HCT116 (cell line): ENCODE measurements around the gene CCDC188. TPM values are rescaled to one million over a fixed set of nuclear protein-coding genes. Genes with fewer than 3 reads are reported as not detected.

Experiments
- ATAC-seq: fragments of 200-7000 bp; cut with Tn5 transposase; 2 replicates; pipeline ENCODE4 v1.9.1; 2020; ENCODE audit warnings: mild to moderate bottlenecking, moderate library complexity
- BruUV-seq: library from RNA; stranded (reverse); fragments of 400-500 nt; replicated peaks from 2 replicates; lab custom pipeline; 2021; lab: Mats Ljungman, UMichigan
- CTCF ChIA-PET: fragments of 300-600 bp; sonication (Branson Sonifier 250); formaldehyde crosslinking; loops from one replicate; lab custom pipeline; 2021; ENCODE audit warnings: antibody characterized with exemption; lab: Charles Lee
- POLR2A ChIA-PET: fragments of 300-600, 350-600 bp; sonication (Branson Sonifier 250); formaldehyde crosslinking; loops from one replicate; lab custom pipeline; 2021; ENCODE audit warnings: antibody characterized with exemption; lab: Charles Lee
- RAD21 ChIA-PET, 2 experiments: fragments of 300-600 bp; sonication (Branson Sonifier 250); formaldehyde crosslinking; loops; one replicate each; lab custom pipeline; 2023; ENCODE audit warnings: low total read pairs in 2 of 2; ENCODE audit not compliant: uncharacterized antibody in 2 of 2, unreplicated experiment in 2 of 2, low non-redundant PET in 1 of 2; lab: Charles Lee
- DNase-seq: peaks from one replicate; pipeline ENCODE4 v3.0.0-alpha.2; 2010; ENCODE audit warnings: low read depth, low spot score
- H2AFZ ChIP-seq: fragments of 200-600 bp; shearing (Covaris generic), sonication (generic); 2 replicates; pipeline ENCODE4 v1.6.1; 2017; ENCODE audit warnings: low read depth, mixed run types, mixed read lengths, antibody characterized with exemption, low read length; ENCODE audit not compliant: poor library complexity, severe bottlenecking
- H3K27ac ChIP-seq: 2 replicates; pipeline ENCODE4 v1.5.1; 2012; ENCODE audit warnings: low read depth, low read length
- H3K27me3 ChIP-seq: fragments of 200-600 bp; sonication (generic); 2 replicates; pipeline ENCODE4 v1.6.1; 2016; ENCODE audit warnings: mixed run types, low read length, mixed read lengths; ENCODE audit not compliant: insufficient read depth
- H3K36me3 ChIP-seq, 2 experiments: fragments of 200-500 bp in 1 of 2; fragments of 200-600 bp in 1 of 2; sonication (Bioruptor generic) in 1 of 2; sonication (generic) in 1 of 2; 2 replicates each; pipeline versions ENCODE4 v1.5.1 to v1.6.1; 2014 to 2016; ENCODE audit warnings: low read length in 2 of 2, inconsistent platforms in 1 of 2, mixed read lengths in 1 of 2, mixed run types in 1 of 2; ENCODE audit not compliant: insufficient read depth in 2 of 2, control insufficient read depth in 1 of 2
- H3K4me1 ChIP-seq, 2 experiments: fragments of 200-600 bp in 1 of 2; sonication (generic) in 1 of 2; 2 replicates each; pipeline versions ENCODE4 v1.5.1 to v1.6.1; 2012 to 2017; ENCODE audit warnings: low read length in 2 of 2, inconsistent platforms in 1 of 2, mild to moderate bottlenecking in 1 of 2, mixed read lengths in 1 of 2, mixed run types in 1 of 2, moderate library complexity in 1 of 2; ENCODE audit not compliant: insufficient read depth in 2 of 2, control insufficient read depth in 1 of 2
- H3K4me2 ChIP-seq: fragments of 200-600 bp; sonication (generic); 2 replicates; pipeline ENCODE4 v1.6.1; 2017; ENCODE audit warnings: mixed run types, low read length, mixed read lengths
- H3K4me3 ChIP-seq, 2 experiments: fragments of 200-600 bp in 1 of 2; sonication (generic) in 1 of 2; replicated peaks in 1 of 2; 2 replicates each; pipeline ENCODE4 v1.5.1; 2011 to 2016; ENCODE audit warnings: low read length in 2 of 2, control low read depth in 1 of 2, low read depth in 1 of 2, mild to moderate bottlenecking in 1 of 2, mixed read lengths in 1 of 2, mixed run types in 1 of 2
- H3K79me2 ChIP-seq: fragments of 200-600 bp; sonication (generic); 2 replicates; pipeline ENCODE4 v1.6.1; 2017; ENCODE audit warnings: mild to moderate bottlenecking, mixed run types, low read length, moderate library complexity, mixed read lengths; ENCODE audit not compliant: insufficient read depth
- H3K9ac ChIP-seq: fragments of 200-600 bp; sonication (generic); 2 replicates; pipeline ENCODE4 v1.6.1; 2016; ENCODE audit warnings: low read length, mixed read lengths
- H3K9me2 ChIP-seq: fragments of 200-600 bp; sonication (generic), shearing (Covaris generic); 2 replicates; pipeline ENCODE4 v1.6.1; 2017; ENCODE audit warnings: mixed run types, mild to moderate bottlenecking, moderate library complexity; ENCODE audit not compliant: insufficient read depth
- H3K9me3 ChIP-seq, 2 experiments: fragments of 200-500 bp in 1 of 2; fragments of 200-600 bp in 1 of 2; sonication (Bioruptor generic) in 1 of 2; sonication (generic) in 1 of 2; 2 replicates each; pipeline ENCODE4 v1.6.1; 2014 to 2017; ENCODE audit warnings: low read length in 2 of 2, mixed read lengths in 2 of 2, inconsistent platforms in 1 of 2, low read depth in 1 of 2, mild to moderate bottlenecking in 1 of 2, mixed run types in 1 of 2, moderate library complexity in 1 of 2; ENCODE audit not compliant: control insufficient read depth in 1 of 2, insufficient read depth in 1 of 2
- H4K20me1 ChIP-seq: fragments of 200-600 bp; sonication (generic), shearing (Covaris generic); 2 replicates; pipeline ENCODE4 v1.6.1; 2017; ENCODE audit warnings: mixed run types, mild to moderate bottlenecking, moderate library complexity; ENCODE audit not compliant: insufficient read depth
- EGR1 ChIP-seq: IDR thresholded peaks from 2 replicates; pipeline ENCODE4 v1.6.1; 2012; ENCODE audit warnings: low read depth
- ELF1 ChIP-seq: IDR thresholded peaks from 2 replicates; pipeline ENCODE4 v1.6.1; 2012; ENCODE audit warnings: low read depth, borderline replicate concordance
- EZH2 ChIP-seq: fragments of 200-600 bp; sonication (generic); IDR thresholded peaks from 2 replicates; pipeline ENCODE4 v1.6.1; 2017; ENCODE audit warnings: antibody characterized with exemption, mixed run types
- SIN3A ChIP-seq: IDR thresholded peaks from 2 replicates; pipeline ENCODE4 v1.6.1; 2012; ENCODE audit warnings: low read depth
- SP1 ChIP-seq: IDR thresholded peaks from 2 replicates; pipeline ENCODE4 v1.6.1; 2012; ENCODE audit warnings: low read depth
- YY1 ChIP-seq: IDR thresholded peaks from 2 replicates; pipeline ENCODE4 v1.6.1; 2011; ENCODE audit warnings: low read length, low read depth, moderate library complexity, mild to moderate bottlenecking; ENCODE audit not compliant: insufficient replicate concordance; ENCODE audit errors: extremely low read depth
- intact Hi-C: fragments of 100-400 bp; cut with micrococcal nuclease; formaldehyde crosslinking; loops from 2 replicates; pipeline ENCODE4 v1.10.0; 2022
- total RNA-seq: library from RNA; stranded (reverse); gene quantifications from one replicate; pipeline ENCODE4 v1.2.1, GENCODE V29; 2021; ENCODE audit not compliant: unreplicated experiment
- TF ChIP-seq, protein P1 (sequence below), 3 experiments: fragments of 200-600 bp in 1 of 3; sonication (generic) in 1 of 3; IDR thresholded peaks in 2 of 3; conservative IDR thresholded peaks in 1 of 3; 2 replicates each; pipeline ENCODE4 v1.5.1; 2012 to 2017; ENCODE audit warnings: low read depth in 2 of 3, low read length in 2 of 3, antibody characterized with exemption in 1 of 3, borderline replicate concordance in 1 of 3, control low read depth in 1 of 3, mild to moderate bottlenecking in 1 of 3, mixed read lengths in 1 of 3, mixed run types in 1 of 3, moderate library complexity in 1 of 3; ENCODE audit not compliant: insufficient read depth in 1 of 3
- TF ChIP-seq, protein P2 (sequence below): IDR thresholded peaks from 2 replicates; pipeline ENCODE4 v1.6.1; 2011; ENCODE audit warnings: mild to moderate bottlenecking, low read length, moderate library complexity; ENCODE audit not compliant: insufficient replicate concordance; ENCODE audit errors: extremely low read depth

CCDC188 gene
- total RNA-seq, 1 experiment from 2014 or later = not detected

DNA sequence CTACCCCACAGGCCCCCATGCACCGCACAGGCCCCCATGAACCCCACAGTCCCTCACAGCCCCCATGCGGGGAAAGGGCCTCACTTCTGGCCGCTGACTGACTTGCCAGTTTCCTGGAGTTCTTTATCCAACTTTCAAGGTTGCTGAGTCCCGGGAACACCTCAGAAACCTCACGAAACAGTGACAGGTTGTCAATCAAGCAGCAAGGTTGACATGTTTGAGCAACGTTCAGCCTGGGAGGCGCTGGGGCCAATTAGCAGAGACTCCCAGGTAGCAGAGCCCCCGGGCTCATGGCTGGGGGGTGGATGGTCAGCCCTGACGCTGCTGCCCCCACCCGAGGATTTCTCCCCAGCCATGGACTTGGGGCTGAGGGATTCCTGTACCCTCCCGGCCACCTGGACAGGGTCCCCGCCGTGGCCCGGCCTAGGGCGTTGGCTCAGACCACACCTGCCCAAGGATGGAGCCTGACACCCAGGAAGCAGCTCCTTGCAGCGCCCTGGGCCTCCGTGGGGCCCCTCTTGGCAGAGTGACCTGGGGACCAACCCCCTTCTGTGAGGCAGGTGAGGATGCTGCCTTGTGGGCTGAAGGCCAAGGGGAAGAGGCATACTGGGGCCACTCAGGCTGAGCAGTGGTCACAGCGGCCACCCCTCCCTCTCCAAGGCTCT lies 33.8 kb upstream of the CCDC188 start:
- H3K4me1 ChIP-seq = no peaks in the 10 kb centered on the region
- CTCF ChIA-PET = no interaction called here
- no peak for DNase-seq
- no TSS peak for BruUV-seq
- no peaks in the 10 kb centered on the region for H3K79me2 ChIP-seq
- H3K27ac ChIP-seq = no peak overlapping the region
- H2AFZ ChIP-seq = no peak overlapping the region
- H3K4me3 ChIP-seq = no peak overlapping the region
- no peaks in the 10 kb centered on the region for H3K36me3 ChIP-seq
- RAD21 ChIA-PET = no interaction called here
- ATAC-seq = no peak
- no peaks in the 10 kb centered on the region for H3K9me2 ChIP-seq
- H3K9me3 ChIP-seq = no peaks in the 10 kb centered on the region
- intact Hi-C loops = no loop called here
- POLR2A ChIA-PET = no interaction called here
- H4K20me1 ChIP-seq = no peaks in the 10 kb centered on the region
- no peak overlapping the region for H3K4me2 ChIP-seq
- H3K27me3 ChIP-seq = no peaks in the 10 kb centered on the region
- no peak overlapping the region for H3K9ac ChIP-seq
- TF ChIP-seq EGR1 (no peak), EZH2 (no peak), SIN3A (no peak), SP1 (no peak), ELF1 (no peak), YY1 (no peak)
- TF ChIP-seq, protein P1, sequence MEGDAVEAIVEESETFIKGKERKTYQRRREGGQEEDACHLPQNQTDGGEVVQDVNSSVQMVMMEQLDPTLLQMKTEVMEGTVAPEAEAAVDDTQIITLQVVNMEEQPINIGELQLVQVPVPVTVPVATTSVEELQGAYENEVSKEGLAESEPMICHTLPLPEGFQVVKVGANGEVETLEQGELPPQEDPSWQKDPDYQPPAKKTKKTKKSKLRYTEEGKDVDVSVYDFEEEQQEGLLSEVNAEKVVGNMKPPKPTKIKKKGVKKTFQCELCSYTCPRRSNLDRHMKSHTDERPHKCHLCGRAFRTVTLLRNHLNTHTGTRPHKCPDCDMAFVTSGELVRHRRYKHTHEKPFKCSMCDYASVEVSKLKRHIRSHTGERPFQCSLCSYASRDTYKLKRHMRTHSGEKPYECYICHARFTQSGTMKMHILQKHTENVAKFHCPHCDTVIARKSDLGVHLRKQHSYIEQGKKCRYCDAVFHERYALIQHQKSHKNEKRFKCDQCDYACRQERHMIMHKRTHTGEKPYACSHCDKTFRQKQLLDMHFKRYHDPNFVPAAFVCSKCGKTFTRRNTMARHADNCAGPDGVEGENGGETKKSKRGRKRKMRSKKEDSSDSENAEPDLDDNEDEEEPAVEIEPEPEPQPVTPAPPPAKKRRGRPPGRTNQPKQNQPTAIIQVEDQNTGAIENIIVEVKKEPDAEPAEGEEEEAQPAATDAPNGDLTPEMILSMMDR (IDR thresholded peaks at IDR 0.05 in 2 of 3, conservative IDR thresholded peaks at IDR 0.05 in 1 of 3; ENCODE audit: borderline replicate concordance in 1 of 3, insufficient read depth in 1 of 3, low read depth in 2 of 3, low read length in 2 of 3) = no peak
- TF ChIP-seq, protein P2, sequence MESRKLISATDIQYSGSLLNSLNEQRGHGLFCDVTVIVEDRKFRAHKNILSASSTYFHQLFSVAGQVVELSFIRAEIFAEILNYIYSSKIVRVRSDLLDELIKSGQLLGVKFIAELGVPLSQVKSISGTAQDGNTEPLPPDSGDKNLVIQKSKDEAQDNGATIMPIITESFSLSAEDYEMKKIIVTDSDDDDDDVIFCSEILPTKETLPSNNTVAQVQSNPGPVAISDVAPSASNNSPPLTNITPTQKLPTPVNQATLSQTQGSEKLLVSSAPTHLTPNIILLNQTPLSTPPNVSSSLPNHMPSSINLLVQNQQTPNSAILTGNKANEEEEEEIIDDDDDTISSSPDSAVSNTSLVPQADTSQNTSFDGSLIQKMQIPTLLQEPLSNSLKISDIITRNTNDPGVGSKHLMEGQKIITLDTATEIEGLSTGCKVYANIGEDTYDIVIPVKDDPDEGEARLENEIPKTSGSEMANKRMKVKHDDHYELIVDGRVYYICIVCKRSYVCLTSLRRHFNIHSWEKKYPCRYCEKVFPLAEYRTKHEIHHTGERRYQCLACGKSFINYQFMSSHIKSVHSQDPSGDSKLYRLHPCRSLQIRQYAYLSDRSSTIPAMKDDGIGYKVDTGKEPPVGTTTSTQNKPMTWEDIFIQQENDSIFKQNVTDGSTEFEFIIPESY = no peak
